GM18517 (cell line): ENCODE measurements around the gene MLST8.

ENCODE experiments used
- ATAC-seq: cut with Tn5 transposase; IDR thresholded peaks from one replicate; pipeline ENCODE4 v1.9.1; 2021; ENCODE audit warnings: mild to moderate bottlenecking, moderate library complexity; ENCODE audit not compliant: unreplicated experiment

Gene MLST8

GRCh38 chr16:2172688-2173335 lies 32.4 kb upstream of the MLST8 start:
- no peak for ATAC-seq

DNA sequence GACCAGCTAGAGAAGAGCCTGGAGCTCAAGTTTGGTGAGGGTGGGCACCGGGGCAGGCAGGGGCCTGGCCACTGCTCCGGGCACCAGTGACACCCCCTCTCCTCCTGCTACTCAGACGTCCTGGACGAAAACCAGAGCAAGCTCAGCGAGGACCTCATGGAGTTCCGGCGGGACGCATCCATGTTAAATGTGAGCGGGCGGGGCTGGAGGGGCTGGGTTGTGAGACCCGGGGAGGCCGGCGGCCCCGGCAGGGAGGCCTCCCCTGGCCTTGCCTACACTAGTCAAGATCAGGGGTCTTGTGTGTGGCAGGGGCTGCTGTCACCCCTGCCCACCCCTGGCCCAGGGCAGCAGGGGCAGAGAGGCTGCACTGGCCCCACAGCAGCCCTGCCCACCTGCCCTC lies 31.9 kb upstream of the MLST8 start:
- ATAC-seq = no peak

- no peak for ATAC-seq
Measured at GRCh38 chr16:2173916-2174315, 31.3 kb upstream of the MLST8 start.

DNA sequence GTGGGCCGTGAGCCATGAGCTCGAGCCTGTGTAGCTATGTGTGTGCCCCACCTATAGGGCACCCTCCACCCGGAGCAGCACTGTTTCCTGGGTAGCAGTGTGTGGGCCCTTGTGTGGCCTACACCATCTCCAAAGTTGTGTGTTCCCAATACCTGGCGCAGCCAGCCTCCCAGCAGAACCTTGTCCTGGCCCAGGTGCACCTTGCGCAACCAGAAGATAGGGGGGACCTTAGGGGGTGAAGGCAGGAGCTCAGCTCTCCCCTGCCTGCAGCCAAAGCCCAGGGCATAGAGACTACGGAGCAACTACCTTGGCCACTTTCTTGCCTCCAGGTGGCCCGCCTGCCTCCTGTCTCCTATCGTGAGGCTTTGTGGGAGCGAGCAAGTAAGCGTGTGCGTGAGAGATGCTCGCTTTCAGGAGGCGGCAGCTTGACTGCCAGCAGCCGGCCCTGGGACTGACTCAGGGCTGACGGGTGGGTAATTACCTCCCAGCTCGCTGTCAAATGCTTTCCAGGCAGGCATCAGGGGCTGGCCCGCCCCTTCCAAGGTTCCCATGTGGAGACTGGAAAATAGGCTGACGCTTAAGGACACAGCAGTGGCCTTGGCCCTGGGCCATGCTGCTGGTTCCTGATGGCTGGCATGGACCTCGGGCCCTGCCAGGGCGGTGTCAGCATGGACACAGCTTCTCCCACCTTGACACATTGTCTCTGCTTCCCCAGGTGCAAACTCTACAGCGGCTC lies 30.7 kb upstream of the MLST8 start:
- no peak for ATAC-seq

- ATAC-seq = no peak
Measured at GRCh38 chr16:2175454-2175853, 29.8 kb upstream of the MLST8 start.

- ATAC-seq = no peak
Measured at GRCh38 chr16:2176047-2176446, 29.2 kb upstream of the MLST8 start.

DNA sequence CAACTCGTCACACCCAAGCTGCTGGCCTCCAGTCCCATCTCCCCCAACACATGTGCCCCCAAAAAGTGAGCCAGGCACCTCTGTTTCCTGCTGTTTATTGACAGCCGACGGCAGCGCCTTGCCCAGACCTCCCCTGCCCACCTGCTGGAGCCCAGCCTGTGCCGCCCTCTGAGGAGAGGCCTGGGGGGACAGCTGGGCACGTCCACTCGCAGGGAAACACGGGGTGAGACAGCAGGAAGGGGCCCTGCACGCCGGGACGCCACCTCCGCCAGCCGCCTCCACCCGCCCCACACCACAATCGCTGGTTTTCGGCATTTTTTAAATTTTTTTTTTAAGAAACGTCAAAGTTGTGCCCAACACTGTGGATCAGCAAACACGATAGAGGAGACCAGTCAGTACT lies 28.2 kb upstream of the MLST8 start:
- no peak for ATAC-seq

DNA sequence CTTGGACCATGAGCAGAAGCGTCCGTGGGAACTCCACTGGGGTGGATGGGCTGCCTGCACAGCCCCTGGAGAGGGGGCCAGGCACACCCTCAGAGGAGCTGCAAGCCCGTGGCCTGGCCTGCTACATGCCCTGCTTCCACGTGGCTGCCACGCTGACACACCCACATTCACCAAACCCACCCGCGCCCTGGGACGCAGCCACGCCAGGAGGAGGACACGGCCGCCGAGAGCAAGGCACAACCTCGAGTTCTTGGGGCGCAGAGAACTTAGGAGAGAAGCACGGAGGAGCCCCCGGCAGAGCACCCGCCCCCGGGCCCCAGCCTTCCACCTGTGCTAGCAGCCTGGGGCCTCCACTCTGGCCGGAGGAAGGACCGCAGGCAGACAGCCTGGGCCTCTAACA lies 27.7 kb upstream of the MLST8 start:
- ATAC-seq = no peak

- ATAC-seq = no peak
Measured at GRCh38 chr16:2178321-2179106, 26.7 kb upstream of the MLST8 start.

GRCh38 chr16:2179107-2179501 lies 26.1 kb upstream of the MLST8 start:
- ATAC-seq = no peak

- no peak for ATAC-seq
Measured at GRCh38 chr16:2179576-2179975, 25.7 kb upstream of the MLST8 start.

GRCh38 chr16:2180461-2180860 lies 24.8 kb upstream of the MLST8 start:
- no peak for ATAC-seq

DNA sequence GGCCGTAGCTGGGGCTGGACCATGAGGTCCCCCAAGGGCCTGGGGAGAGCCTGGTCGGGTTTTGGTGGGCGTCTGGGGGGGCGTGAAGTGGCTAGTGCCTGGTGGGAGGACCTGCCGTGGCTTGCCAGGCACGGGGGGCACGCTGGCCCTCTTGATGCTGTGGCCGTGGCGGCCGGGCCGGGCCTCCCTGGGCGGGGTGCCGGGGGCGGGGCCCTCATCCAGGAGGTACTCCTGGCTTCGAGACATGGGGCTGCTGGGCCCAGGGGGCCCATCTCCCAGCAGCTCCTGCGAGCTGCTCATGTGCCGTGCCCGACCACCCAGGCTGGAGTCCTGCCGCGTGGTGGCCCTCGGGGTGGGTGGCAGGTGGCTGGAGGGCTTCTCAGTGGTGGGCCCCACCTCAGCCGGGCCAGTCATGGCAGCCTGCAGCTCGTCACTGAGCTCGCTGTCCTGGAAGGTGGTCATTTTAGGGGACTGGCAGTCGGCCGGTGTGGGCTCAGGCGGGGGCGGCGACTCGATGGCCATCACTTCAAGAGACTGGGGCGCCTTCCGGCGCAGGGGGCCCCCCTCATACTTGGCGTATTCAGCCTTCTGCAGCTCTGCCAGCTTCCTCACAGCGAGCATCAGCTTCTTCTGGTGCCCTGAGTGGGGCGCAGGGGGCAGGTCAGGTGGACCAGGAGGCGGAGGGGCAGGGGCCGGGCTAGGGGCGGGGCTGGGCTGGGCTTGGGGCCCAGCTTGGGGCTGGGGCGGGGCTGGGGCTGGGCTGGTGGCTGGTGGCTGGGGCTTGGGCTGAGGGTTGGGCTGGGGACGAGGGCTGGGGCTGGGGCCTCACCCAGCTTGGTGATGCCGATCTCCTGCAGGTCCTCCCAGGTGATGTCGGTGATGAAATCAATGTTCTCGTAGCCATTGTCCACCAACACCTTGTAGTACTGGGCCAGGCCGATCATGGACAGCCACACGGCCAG lies 24.0 kb upstream of the MLST8 start:
- no peak for ATAC-seq

- ATAC-seq = no peak
Measured at GRCh38 chr16:2181952-2182351, 23.3 kb upstream of the MLST8 start.

GRCh38 chr16:2183671-2184070 lies 21.6 kb upstream of the MLST8 start:
- ATAC-seq = no peak

DNA sequence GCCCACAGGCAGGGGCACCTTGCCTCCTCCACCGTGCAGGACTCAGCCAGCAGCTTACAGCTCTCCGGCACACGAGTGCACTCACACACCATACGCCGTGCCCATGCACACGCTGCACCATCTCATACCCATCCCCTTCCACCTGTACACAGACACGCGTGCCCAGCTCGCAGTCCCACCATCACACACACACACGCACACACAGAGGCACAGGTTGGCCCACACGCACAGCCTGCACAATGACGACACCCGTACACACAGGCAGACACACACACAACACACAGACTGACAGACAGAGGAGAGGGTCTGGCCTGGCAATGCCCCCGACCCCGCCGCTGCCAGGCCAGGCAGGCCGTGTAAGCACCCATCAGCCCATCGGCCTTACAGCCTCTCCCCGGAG lies 20.9 kb upstream of the MLST8 start:
- no peak for ATAC-seq

DNA sequence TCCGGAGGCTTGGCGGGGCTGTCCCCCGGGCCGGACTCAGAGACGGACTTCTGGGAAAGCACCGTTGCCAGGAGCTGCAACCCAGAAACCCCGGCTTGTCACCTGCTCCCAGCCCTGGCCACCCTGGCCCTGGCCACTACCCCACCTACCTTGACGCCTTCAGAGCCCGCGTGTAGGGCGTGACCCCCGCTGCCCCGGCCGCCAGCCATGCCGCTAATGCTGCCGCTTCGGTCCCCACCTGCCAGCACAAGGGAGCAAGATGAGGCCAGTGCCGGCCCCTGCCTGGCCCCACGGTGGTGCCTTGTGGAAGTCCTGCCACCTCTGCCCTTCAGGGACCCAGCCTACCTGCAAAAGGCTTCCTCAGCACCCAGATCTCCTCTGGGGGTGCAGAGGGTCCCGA lies 20.3 kb upstream of the MLST8 start:
- no peak for ATAC-seq

GRCh38 chr16:2186064-2186463 lies 19.2 kb upstream of the MLST8 start:
- no peak for ATAC-seq

DNA sequence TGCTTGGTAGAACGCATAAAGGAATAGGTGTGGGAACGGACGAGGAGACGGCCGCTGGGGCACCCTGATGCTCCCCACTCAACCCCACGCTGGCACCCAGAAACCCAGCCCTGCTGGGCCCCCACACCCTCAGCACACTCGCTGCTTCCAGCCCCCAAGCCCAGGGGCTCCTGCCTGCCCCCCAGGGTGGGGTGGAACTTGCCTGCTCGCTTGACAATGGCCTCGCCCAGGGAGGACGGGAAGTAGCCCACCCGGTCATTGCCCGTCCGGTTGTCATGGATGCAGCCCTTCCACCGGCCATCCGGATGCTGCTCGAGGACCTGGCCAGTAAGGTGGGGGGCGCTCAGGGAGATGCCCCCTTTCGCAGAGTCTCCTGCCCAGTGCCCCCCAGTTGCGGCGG lies 18.7 kb upstream of the MLST8 start:
- ATAC-seq = no peak

DNA sequence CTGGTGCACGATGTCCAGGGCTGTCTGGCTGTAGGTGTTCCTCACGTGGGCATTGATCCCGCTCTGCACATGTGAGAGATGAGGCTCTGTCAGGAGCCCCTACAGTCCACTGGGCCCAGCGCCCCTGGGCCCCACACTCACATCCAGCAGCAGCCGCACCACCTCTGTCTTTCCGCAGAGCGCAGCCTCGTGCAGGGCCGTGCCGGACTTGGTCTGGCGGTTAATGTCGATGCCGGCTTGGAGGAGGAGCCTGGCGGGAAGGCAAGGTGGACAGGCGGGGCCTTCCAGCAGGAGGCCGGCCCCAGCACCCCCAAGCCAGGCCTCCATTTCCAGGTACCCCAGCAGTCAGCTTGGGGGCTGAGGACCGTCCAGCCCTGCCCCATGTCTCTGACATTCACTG lies 18.0 kb upstream of the MLST8 start:
- no peak for ATAC-seq

DNA sequence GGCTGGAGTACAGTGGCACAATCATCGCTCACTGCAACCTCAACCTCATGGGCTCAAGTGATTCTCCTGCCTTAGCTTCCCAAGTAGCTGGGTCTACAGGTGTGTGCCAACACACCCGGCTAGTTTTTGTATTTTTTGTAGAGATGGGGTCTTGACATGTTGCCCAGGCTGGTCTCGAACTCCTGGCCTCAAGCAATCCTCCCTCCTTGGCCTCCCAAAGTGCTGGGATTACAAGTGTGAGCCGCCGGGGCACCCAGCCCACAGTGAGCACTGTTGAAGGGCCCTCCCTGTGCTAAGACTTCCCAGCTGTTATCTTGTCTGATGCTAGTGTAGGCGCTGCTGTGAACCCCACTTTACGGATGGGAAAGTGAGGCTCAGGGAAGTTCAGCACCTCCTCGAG lies 16.9 kb upstream of the MLST8 start:
- ATAC-seq = no peak
